Suprapubic skin (tissue), 4 donors: ENCODE measurements around the gene LGALS4. TPM values are rescaled to one million over a fixed set of nuclear protein-coding genes. Genes with fewer than 3 reads are reported as not detected.

Source experiments
- DNase-seq, 2 donors: peaks; one replicate each; pipeline ENCODE4 v3.0.0-alpha.2; 2019; ENCODE audit warnings: low spot score in 2 of 2
- H3K27ac ChIP-seq: fragments of 200-600 bp; sonication (generic); one replicate; pipeline ENCODE4 v1.5.1; 2019
- H3K27me3 ChIP-seq: fragments of 200-600 bp; sonication (generic); one replicate; pipeline ENCODE4 v1.5.1; 2019
- H3K36me3 ChIP-seq: fragments of 200-600 bp; sonication (generic); one replicate; pipeline ENCODE4 v1.5.1; 2019
- H3K4me1 ChIP-seq: fragments of 200-600 bp; sonication (generic); one replicate; pipeline ENCODE4 v1.5.1; 2019
- H3K4me3 ChIP-seq: fragments of 200-600 bp; sonication (generic); one replicate; pipeline ENCODE4 v1.5.1; 2019; ENCODE audit warnings: mild to moderate bottlenecking
- H3K9me3 ChIP-seq: fragments of 200-600 bp; sonication (generic); one replicate; pipeline ENCODE4 v1.5.1; 2019
- CTCF ChIP-seq, 2 donors: fragments of 200-600 bp in 1 of 2; fragments of 450-650 bp in 1 of 2; sonication (generic) in 1 of 2; IDR thresholded peaks; one replicate each; pipeline ENCODE4 v1.5.1; 2016 to 2019; ENCODE audit warnings: antibody characterized with exemption in 2 of 2, mild to moderate bottlenecking in 1 of 2, moderate library complexity in 1 of 2
- EP300 ChIP-seq: sonication (generic); formaldehyde crosslinking; IDR thresholded peaks from one replicate; pipeline ENCODE4 v1.6.1; 2017; ENCODE audit warnings: antibody characterized with exemption
- POLR2A ChIP-seq, 2 donors: fragments of 450-650 bp; IDR thresholded peaks; one replicate each; pipeline ENCODE4 v1.6.1; 2017; ENCODE audit warnings: antibody characterized with exemption in 2 of 2, mild to moderate bottlenecking in 2 of 2, moderate library complexity in 2 of 2
- POLR2AphosphoS5 ChIP-seq, 3 donors: sonication (generic); formaldehyde crosslinking; IDR thresholded peaks; one replicate each; pipeline ENCODE4 v1.6.1; 2017; ENCODE audit warnings: antibody characterized with exemption in 3 of 3
- WGBS: methylation state at CpG from one replicate; pipeline ENCODE4 v1.1.5; 2018; 5-methylcytosine and 5-hydroxymethylcytosine counted together
- total RNA-seq, 4 donors: library from RNA; depleted of rRNA; stranded (reverse); fragments of >200 nt; gene quantifications; one replicate each; pipeline ENCODE4 v1.1.0, GENCODE V29; 2016

LGALS4 gene
- total RNA-seq, 4 donors from 2014 or later = 0.39 to 8.2 (median 1.6) TPM

GRCh38 chr19:38838986-38839761 is 26.4 kb upstream of the LGALS4 start:
- DNase-seq = no peak
- 72% methylated on average over 12 of the region's 12 CpGs for WGBS
- Histone ChIP-seq H3K27ac (peak overlapping the region; percentile 88), H3K36me3 (peaks cover 82% of the 10 kb centered on the region), H3K9me3 (no peaks in the 10 kb centered on the region), H3K4me1 (peaks cover 71% of the 10 kb centered on the region), H3K4me3 (no peak overlapping the region), H3K27me3 (no peaks in the 10 kb centered on the region)
- no peak for TF ChIP-seq EP300
- TF ChIP-seq POLR2AphosphoS5 (IDR thresholded peaks at IDR 0.05) = no peak
- TF ChIP-seq POLR2A (IDR thresholded peaks at IDR 0.05) = no peak
- TF ChIP-seq CTCF (IDR thresholded peaks at IDR 0.05) = no peak

GRCh38 chr19:38838208-38838985 is 25.7 kb upstream of the LGALS4 start:
- Histone ChIP-seq H3K27me3 (no peaks in the 10 kb centered on the region), H3K4me1 (peaks cover 68% of the 10 kb centered on the region), H3K9me3 (no peaks in the 10 kb centered on the region), H3K36me3 (peaks cover 74% of the 10 kb centered on the region), H3K27ac (peak overlapping the region; percentile 88), H3K4me3 (no peak overlapping the region)
- TF ChIP-seq POLR2A (IDR thresholded peaks at IDR 0.05) = no peak
- TF ChIP-seq CTCF (IDR thresholded peaks at IDR 0.05) = peak in 1 of 2 donors; percentile 13
- TF ChIP-seq POLR2AphosphoS5 (IDR thresholded peaks at IDR 0.05) = peak in 2 of 3 donors; percentile 41 to 53
- no peak for DNase-seq
- 55% methylated on average over 13 of the region's 19 CpGs for WGBS

GRCh38 chr19:38837656-38838121 is 24.9 kb upstream of the LGALS4 start:
- TF ChIP-seq EP300 (no peak), POLR2AphosphoS5 (IDR thresholded peaks at IDR 0.05) (no peak), CTCF (IDR thresholded peaks at IDR 0.05) (no peak), POLR2A (IDR thresholded peaks at IDR 0.05) (no peak)
- no peak for DNase-seq
- no peaks in the 10 kb centered on the region for H3K9me3 ChIP-seq
- no peak overlapping the region for H3K4me3 ChIP-seq
- H3K4me1 ChIP-seq = peaks cover 71% of the 10 kb centered on the region
- H3K27me3 ChIP-seq = no peaks in the 10 kb centered on the region
- 65% methylated on average over 7 of the region's 7 CpGs for WGBS
- H3K27ac ChIP-seq = peak overlapping the region; percentile 88
- peaks cover 67% of the 10 kb centered on the region for H3K36me3 ChIP-seq

- Histone ChIP-seq H3K4me1 (peaks cover 76% of the 10 kb centered on the region), H3K4me3 (no peak overlapping the region), H3K9me3 (no peaks in the 10 kb centered on the region), H3K27ac (peak overlapping the region; percentile 88), H3K36me3 (peaks cover 61% of the 10 kb centered on the region), H3K27me3 (no peaks in the 10 kb centered on the region)
- WGBS = 55% methylated on average over 4 of the region's 6 CpGs
- TF ChIP-seq POLR2AphosphoS5 (IDR thresholded peaks at IDR 0.05) (peak in 2 of 3 donors; percentile 27 to 55), EP300 (no peak), CTCF (IDR thresholded peaks at IDR 0.05) (no peak)
- DNase-seq = no peak
Measured at GRCh38 chr19:38836983-38837626, 24.4 kb upstream of the LGALS4 start.
